Inflammatory macrophage (primary cell): Measurements from ENCODE around the gene INTS1.

Source experiments
- DNase-seq, 2 donors: peaks; one replicate each; pipeline ENCODE4 v3.0.0-alpha.2; 2020 to 2022

INTS1 gene

DNA sequence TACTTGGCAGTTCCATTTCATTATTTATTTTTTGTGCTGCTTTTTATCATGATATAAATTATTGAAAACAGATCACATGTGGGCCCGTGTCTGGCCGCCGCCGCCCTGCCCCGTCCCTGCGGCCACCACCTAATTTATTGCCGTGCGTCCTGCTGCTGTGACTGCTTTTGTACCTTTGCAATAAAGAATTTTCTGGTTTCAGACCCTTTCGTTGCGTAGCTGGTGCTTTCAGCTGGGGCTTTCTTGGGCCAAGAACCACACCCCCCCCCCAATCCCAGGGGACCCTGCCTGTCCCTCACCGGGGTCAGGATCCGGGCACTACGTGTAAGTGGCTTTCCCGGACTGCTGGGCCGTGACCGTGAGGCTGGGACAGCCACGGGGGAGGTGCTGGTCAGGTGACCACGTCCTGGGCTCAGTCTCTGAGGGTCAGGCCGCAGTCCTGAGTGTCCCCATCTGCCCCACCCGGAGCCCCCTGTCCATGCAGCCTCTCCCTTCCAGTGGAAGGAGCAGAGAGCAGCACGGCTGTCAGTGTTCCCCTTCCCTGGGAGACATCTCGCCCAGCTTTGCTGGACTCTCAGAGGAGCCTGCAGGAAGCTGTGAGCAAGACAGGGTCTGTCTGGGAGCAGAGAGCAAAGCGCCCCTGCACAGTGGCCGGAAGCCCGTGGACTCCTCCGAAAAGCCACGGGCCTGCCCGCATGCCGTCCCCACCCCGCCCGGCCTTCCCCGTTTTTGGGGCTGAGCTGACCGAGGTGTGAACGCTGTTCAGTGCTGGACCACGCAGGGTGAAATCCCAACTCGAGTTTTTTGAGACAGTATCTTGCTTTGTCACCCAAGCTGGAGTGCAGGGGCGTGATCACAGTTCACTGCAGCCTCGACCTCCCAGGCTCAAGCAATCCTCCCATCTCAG is 38.9 kb upstream of the INTS1 start:
- DNase-seq, result no peak

DNA sequence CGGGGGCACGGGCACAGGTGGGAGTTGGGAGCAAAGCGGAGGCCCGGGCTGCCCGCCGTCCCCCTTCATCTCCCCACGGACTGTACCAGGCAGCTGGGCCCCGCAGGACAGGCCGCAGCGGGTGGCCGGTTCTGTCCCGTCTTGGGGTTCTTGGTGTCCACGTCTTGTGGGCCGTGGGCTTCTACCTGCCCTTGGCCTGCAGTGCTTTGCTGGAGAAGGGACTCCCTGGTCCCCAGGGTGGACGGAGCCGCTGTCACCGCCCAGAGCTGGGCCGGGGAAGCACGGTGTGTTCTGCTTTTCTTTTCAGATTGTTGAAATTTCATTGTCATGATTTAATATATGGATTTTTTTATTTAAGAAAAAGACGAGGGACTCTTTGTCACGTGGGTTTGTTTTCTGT is 38.1 kb upstream of the INTS1 start:
- no peak for DNase-seq

DNA sequence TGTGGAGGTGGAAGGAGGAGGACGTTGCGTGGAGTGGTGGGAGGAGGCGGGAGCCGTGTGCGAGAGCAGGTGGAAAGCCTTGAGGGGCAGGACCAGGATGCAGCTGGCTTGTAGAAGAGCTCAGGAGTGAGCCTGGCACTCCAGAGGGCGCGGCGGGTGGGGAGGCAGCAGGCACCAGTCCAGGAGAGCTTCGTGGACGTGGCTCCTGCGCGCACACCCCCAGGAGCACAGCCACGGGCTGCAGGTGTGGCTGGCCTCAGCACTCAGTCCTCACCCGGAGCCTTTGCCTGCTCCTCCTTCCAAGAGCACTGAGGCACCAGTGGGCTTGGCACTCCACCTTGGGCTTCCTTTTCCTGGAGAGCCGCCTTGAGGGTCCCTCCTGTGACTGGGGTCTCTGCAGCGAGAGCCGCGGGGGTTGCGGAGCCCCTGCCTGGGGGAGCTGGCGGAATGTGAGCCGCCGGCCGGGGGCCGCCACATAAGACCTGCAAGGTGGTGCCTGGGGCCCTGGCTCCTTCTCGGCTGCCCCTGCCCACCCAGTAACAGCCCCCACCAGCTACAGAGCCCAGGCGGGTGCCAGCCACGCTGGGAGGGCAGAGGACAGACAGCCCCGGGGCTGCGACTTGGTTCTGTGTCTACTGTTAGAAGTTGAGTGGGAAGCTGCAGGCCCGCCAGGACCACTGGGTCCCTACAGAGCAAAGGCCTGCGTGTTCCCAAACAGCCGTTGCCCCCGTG is 37.4 kb upstream of the INTS1 start:
- no peak for DNase-seq

DNA sequence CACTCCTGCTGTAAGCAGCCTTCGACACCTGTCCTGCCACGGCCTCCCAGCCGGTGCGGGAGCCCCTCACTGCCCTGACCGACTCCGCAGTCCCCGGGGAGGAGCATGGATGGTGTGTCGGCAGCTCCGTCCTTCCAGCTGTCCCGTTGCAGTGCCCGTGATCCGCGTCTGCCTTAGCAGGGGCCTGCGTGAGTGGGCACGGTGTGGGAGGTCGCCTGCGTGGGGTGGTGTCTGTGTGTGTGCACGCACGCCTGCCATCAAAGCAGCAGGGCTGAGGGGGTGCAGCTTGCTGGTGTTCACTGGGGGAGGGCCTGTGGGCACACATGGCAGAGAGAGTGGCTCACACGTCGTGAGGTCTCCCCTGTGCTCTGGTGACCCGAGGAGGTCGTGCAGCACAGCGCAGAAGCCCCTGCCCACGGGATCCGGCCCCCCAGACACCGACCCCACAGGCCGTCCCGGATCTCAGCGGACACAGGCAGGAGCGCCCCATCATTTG is 36.6 kb upstream of the INTS1 start:
- no peak for DNase-seq

DNA sequence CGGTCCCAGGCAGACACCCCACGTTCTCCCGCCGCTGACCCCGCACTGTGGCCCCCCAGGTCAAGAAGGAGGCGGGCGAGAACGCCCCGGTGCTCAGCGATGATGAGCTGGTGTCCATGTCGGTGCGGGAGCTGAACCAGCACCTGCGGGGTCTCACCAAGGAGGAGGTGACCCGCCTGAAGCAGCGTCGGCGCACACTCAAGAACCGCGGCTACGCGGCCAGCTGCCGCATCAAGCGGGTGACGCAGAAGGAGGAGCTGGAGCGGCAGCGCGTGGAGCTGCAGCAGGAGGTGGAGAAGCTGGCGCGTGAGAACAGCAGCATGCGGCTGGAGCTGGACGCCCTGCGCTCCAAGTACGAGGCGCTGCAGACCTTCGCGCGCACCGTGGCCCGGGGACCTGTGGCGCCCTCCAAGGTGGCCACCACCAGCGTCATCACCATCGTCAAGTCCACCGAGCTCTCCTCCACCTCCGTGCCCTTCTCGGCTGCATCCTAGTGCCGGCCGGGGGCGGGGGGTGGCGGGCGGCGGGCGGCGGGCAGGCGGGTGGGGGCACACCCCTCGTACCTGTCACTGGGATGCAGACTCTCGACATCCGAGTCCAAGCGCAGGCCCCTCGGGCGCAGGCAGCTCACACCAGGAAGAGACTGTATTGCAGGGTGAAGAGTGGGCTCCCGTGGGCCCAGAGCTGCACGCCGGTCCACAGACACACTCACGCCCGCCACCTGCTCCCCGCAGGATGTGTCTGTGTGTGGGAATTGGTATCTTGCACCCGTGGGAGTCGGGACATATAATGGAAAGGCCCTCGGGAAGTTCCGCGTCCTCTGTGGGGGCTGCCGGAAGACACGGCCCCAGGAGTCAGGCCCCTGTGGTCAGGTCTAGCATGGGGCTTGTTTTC is 35.9 kb upstream of the INTS1 start:
- no peak for DNase-seq

DNA sequence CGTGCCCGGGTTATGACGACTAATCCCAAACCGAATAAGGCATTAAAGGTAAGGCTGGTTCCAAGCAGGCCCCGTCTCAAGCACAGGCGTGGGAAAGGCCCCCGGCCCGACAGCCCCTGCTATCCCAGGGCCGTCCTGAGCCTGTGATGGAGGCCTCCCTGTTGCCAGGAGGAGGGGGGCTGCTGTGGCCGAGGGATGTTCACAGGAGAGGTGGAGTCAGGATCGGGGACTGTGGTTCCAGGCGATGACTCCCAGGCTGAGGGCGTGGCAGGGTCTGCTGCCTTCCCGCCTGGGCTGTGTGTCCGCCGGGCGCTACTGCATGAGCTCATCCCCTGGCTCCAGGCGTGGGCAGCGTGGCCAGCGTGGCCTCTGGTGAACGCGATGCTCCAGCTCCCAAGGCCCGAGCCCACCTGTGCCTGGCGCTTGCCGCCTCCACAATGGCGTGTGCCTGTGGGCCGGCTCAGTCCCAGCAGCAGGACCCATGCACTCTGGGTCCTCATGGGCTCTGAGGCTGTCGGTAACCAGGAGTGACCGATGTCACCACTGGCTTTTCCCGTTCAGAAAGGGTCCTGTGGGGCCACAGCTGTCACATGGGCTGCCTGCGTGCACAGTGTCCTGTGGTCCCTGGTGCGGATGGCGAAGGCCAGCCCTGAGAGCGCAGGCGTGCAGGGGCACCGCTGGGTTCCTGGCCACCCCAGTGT is 35.1 kb upstream of the INTS1 start:
- no peak for DNase-seq

DNA sequence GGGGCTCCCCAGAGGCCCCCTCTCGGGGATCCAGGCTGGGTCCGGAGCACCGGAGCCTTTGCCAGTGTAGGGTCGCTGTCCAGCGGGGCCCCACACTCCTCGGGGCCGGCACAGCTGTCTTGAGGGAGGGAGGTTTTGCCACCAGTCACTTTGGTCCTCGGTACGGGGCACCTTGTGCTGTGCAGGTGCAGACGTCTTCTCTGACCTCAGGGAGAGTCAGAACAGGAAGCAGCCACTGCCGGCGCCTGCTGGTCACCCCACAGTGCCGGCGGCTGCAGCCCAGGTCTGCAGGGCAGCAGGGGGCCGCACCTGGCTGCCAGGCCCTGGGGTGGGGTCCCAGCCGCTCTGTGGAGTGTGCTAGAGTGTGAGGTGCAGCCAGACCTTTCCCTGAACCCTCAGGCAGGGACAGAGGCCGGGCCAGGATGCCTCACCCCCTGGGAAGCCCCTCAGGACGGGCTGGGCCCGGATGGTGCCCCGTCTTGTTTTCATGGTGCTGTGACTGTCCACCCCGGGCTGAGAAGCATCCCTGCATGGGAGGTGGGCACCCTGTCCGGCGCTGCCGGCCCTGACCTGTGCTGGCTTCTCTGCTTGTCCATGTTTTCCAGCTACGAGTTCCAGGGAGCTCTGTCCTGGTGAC is 34.5 kb upstream of the INTS1 start:
- no peak for DNase-seq

DNA sequence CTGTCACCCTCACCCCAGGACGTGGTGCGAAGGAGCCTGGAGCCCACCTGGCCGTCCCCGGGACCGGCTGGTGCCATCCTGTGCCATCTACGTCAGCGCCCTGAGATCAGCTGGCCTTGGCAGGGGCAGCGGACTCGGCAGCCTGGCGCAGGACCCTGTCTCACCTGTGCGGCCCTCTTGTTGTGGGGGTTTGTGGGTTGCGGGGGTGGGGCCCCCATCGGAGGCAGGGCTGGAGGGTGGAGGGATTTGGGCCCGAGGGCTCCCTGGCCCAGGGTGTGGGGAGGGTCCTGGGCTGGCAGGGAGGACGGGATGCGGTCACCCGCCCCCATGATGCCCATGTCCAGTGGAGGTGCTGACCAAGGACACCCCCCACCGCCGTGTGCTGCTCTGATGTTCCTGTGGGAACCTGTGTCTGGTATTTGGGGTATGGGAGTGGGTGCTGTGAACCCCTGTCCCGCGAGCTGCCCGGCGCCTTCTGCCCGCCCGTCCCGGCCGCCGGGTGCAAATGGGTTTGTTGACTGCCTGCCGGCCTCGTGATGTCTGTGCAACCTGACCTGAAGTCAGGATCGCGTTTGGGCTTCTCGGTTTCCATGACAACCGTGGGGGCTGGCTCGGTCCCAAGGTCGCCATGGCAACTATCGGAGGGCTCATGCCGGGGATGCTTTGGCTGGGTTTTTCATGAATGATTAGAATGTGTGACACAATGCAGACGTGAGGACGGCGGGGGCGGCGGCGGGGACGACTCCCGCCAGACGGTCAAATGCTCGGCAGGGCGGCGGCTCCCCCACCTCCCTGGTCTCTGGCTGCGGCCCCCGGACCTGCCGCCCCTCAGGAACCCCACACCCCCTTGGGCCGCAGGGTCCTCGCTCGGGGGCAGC is 33.6 kb upstream of the INTS1 start:
- no peak for DNase-seq

DNA sequence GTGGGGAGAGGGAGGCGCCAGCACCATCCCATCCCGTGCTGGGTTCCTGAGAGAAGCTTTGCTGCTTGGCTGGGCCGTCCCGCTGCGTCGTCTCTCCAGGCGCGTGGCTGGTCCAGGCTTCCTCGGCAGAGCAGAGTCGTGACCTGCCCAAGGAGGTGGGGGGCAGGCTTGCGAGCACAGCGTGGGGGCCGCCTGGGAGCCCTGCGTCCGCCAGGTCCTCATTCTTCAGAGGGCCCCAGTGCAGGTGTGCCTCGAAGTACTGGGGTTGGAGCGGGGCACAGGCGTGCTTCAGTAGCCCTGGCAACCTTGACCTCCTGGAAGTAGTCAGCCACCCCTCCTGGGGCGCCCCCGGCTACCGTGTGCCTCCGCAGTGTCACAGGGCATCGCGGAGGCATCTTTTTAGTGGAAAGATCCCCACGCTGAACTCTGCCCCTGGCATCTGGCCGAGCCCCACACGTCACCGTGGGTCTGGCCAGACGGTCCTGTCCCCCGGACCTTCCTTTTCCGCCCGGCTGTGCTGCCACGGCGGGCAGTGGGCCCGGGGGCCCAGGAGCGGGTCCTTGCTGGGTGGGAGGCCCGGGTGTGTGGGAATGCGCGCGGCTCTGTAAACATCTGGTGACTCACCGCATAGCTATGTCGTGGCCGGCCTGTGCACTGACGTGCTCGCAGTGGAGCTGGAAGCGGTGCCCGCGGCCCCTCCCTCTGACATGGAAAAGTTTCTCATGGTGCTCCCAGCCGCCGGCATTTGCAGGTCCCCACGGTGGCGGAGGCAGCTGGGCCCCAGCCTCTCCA is 32.8 kb upstream of the INTS1 start:
- DNase-seq, result no peak

DNA sequence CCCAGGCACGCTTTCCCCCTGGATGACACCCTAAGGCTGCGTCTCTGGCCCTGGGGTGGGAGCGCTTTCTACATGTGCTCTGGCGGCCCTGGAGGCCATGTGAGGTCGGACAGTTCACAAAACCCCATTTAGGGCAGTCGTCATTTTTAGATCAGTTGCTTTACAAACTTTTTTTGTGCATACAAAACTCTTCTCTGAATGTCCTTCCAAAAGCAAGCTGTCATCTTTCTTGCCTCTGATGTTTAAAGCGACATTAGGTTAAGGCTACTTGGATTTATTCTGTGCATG is 32.2 kb upstream of the INTS1 start:
- no peak for DNase-seq

DNA sequence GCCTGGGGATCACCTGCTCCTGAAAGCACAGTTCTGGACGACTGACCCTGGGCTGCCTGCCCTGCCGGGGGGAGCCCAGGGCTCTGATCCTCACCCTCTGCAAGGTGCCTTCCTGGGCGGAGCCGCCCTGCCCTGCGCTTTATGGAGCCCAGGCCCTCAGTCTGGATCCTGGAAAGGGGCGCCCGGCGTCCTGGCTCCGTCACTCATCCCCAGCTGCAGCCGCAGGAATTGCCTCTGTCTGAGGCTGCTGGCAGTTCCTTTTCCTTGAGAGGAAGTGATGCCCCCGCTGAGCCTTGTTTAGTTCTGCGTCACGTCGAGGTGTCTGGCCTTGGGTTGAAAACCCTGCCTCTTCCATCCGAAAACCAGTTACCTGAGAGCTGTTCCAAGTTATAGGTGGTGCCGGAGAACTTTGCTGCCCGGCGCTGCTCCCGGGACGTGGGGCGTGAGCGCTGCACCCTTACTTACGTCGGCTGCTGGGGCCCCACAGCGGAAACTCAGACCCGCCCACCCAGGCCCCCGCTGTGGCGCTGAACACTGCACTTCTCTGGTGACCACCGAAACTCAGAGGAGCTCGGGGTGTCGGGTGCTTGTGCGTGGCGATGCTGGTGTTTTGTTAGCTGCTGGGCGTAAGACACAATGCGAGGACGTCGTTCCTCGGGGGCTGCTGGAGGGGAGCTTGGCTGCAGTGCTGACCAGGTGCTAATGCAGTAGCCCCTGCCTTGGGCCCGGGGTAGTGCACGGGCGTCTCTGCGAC is 31.7 kb upstream of the INTS1 start:
- DNase-seq, result peak; percentile 52 to 69

DNA sequence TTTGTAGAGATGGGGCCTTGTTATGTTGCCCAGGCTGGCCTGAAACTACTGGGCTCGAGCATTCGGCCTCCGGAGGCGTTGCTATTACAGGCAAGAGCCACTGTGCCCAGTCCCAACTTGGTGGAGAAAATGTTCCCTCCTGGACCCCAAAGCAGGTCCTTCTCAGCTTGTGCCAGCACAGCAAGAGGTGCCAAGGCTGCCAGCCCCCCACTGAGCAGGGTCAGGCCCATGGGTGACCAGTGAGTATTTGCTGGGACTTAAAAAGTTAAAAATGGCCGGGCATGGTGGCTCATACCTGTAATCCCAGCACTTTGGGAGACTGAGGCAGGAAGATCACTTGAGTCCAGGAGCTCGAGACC is 30.9 kb upstream of the INTS1 start:
- DNase-seq, result no peak

DNA sequence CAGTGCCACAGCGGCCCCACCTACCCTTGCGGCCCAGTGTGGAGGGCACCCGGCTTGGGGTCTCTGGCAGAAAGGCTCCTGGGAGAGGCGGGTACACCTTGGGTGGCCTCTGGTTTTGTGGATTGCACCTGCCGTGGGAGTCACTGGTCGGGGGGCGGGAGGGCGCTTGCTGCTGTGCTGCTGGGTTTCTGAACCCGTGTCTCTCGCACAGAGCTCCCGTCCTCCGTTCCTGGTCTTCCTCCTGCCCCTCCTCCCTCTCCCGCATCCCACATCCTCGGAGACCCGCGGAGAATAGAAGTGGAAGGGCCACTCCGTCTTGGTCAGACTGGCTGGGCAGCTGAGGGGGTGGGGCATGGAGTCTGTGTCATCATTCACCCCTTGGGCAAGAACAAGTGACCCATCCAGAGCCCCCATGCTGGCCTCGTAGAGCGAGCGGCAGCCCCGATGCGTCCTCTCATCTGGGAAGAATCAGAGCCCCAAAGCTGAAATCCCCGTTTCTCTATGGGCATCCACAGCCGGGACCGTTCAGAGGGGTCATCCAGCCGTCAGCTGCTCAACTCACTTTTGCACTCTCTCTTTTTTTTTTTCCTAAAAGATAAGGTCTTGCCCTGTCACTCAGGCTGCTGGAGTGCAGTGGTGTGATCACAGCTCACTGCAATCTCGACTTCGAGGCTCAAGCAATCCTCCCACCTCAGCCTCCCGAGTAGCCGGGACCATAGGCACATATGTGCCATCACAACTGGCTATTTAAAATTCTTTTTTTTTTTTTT is 30.3 kb upstream of the INTS1 start:
- no peak for DNase-seq

DNA sequence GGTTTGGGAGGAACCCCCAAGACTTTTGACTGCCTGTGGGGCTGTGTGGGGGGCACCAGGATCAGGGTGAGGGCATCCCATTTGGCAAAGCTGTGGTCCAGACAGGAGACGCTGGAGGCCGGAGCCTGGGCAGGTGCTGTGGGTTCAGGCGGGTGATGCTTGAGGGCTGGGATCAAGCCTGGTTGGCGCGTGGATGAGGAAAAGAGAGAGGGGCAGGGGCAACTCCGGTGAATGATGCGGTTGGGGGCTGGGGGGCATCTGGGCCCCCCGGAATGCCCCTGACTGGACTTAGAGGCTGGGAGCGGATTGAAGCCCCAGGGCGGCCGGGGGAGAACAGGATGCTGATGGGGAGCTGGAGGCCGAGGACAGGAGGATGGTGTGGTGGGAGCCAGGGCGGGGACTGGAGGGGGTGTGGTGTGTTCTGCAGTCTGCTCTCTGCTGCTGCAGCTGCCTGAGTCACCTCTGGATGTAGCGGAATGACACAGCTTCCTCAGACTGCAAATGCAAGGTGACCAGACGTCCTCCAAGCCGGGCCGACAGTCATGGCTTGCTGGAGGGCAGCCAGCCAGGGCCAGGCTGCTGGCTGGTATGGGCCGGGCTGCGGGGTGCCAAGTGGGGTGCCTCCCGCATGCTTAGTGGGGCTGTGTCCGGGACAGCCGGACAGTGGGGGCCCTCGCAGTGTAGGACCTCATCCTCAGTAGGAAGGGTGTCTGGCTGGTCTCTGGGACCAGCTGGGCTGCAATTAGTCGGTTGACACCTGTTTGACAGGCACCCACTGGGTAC is 29.5 kb upstream of the INTS1 start:
- DNase-seq, result peak; percentile 65 to 76

DNA sequence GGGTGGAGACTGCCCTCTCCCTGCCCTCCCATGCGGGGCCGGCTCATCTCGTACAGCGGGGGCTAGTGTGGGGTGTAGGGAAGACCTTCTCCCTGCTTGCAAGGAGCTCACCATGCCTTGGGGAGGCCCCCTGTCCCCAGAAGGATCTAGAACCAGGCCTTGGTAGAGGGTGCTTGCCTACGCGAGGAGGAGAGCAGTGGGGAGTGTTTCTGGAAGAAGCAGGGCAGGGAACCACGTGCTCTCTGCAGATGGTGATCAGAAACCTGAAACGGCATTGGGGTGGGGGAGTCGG is 29.0 kb upstream of the INTS1 start:
- no peak for DNase-seq

DNA sequence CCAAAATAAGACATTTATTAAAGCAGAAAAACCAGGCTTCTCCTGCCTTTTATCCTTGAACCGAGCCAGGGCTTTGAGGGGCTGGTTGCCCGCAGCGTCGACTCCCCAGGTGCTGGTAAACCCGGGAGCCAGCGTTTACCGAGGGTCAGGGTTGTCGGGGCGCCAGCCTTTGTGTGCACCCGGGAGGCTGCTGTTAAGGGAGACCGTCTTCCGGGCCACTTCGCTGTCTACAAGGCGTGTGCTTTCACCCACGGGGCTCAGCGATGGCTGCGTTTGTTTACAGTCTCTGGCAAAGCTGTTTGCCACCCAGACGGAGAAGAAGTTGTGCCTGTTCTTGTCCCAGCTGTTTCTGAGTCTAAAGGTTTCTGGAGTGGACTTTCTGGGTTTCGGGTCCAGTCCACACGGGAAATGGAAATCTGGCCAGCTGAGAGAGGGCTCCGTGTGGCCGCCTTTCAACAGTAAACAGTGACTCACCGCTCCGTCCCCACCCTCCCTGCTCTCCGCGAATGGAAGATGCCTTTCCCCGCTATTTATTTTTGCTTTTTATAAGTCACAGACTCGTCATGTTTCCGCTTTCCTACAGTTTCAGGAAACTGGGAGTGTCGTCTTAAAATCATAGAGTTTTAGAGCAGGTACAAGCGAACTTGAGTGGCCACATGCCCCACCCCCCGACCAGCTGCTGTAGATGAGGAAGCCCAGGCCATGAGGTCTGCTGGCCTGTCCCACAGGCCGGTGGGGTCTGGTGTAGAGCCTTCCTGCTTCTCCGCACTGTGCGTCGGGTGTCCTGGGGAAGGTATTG is 28.5 kb upstream of the INTS1 start:
- peak; percentile 85 to 91 for DNase-seq

DNA sequence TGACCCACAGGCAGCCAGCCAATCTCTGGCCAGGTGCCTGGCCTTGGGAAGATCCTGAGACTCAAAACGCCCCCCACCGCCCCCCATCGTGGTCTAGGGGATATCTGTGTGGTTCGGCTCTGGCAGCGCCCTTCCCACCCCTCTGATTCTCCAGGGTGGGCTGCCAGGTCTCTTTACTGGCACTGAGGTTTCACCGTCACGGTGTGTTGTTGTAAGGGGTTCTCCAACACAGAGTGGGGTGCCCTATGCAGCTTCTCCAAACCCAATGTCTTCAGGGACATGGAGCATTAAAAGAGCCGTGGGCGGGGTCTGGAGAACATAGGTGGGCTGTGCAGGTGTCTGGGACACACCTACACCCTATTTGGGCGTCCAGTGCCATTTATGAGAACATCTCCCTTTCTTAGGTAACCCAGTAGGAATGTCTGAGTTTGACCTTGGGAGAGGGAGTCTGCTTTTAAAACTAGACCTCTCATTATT is 27.8 kb upstream of the INTS1 start:
- no peak for DNase-seq
